ENCODE results near the gene DESI2. TPM values are rescaled to one million over a fixed set of nuclear protein-coding genes. Genes with fewer than 3 reads are reported as not detected.

Gene DESI2
- 29.9 TPM for polyA plus RNA-seq (2013, experiment 1 of 2)
- polyA plus RNA-seq (2013, experiment 2 of 2), result 29.7 TPM

GRCh38 chr1:244652623-244653438, at the start of gene DESI2:
DESI2 (plus strand) TSS chr1:244653126; CDS start chr1:244653314, 188 bp downstream.
- peak within 1 kb of the TSS; percentile 63 for H2AFZ ChIP-seq (ENCODE audit: low read depth, low read length)
- H3K18ac ChIP-seq (ENCODE audit: low read depth in 1 of 2, low read length in 2 of 2), result peak within 1 kb of the TSS; percentile 67 to 83
- no peaks in the 10 kb centered on the region for H3K27me3 ChIP-seq (ENCODE audit: control insufficient read depth in 1 of 2, insufficient read depth in 1 of 2, low read length in 2 of 2)
- no peak within 1 kb of the TSS for H3K27ac ChIP-seq (ENCODE audit: low read length, poor library complexity, severe bottlenecking)
- WGBS, result under 1% methylated on average over 56 of the region's 81 CpGs
- H2AK5ac ChIP-seq (ENCODE audit: low read length, severe bottlenecking), result no peak within 1 kb of the TSS
- peak within 1 kb of the TSS in 1 of 2 experiments; percentile 92 for H3K23ac ChIP-seq (ENCODE audit: low read length in 2 of 2)
- no peaks in the 10 kb centered on the region for H3K4me1 ChIP-seq (ENCODE audit: control insufficient read depth, insufficient read depth, low read depth, low read length)
- H3K9ac ChIP-seq (ENCODE audit: low read length), result peak within 1 kb of the TSS; percentile 95
- H4K91ac ChIP-seq (ENCODE audit: low read length), result peak within 1 kb of the TSS; percentile 18
- H3K4me3 ChIP-seq (ENCODE audit: insufficient read depth in 1 of 2, low read depth in 1 of 2, low read length in 2 of 2), result peak within 1 kb of the TSS; percentile 77 to 96
- H2BK12ac ChIP-seq (ENCODE audit: low read length in 2 of 2), result peak within 1 kb of the TSS in 1 of 2 experiments; percentile 64
- no peak within 1 kb of the TSS for H2BK120ac ChIP-seq (ENCODE audit: low read depth, low read length)
- peaks cover 0 to 6% of the 10 kb centered on the region in 2 experiments for H3K36me3 ChIP-seq (ENCODE audit: control insufficient read depth in 1 of 2, insufficient read depth in 2 of 2, low read depth in 1 of 2, low read length in 2 of 2)
- no peaks in the 10 kb centered on the region for H3K9me3 ChIP-seq (ENCODE audit: control insufficient read depth, low read length)
- H2BK15ac ChIP-seq (ENCODE audit: low read depth, poor library complexity, severe bottlenecking), result peak within 1 kb of the TSS; percentile 60
- H2BK5ac ChIP-seq (ENCODE audit: low read depth, low read length, poor library complexity, severe bottlenecking), result no peak within 1 kb of the TSS
- peaks cover 6% of the 10 kb centered on the region for H3K79me1 ChIP-seq (replicated peaks; ENCODE audit: low read length, poor library complexity, severe bottlenecking)
- H3K14ac ChIP-seq (ENCODE audit: low read length in 2 of 2), result peak within 1 kb of the TSS in 1 of 2 experiments; percentile 95
- peak within 1 kb of the TSS; percentile 20 for H4K8ac ChIP-seq (ENCODE audit: low read length)
- H3K4me2 ChIP-seq (ENCODE audit: low read length, poor library complexity, severe bottlenecking), result peak within 1 kb of the TSS; percentile 91
- H3K4ac ChIP-seq (ENCODE audit: low read depth in 1 of 2, low read length in 2 of 2), result peak within 1 kb of the TSS; percentile 46 to 80
- peak; percentile 100 for DNase-seq

- Histone ChIP-seq H4K91ac (ENCODE audit: low read length) (no peak overlapping the region), H2BK15ac (ENCODE audit: low read depth, poor library complexity, severe bottlenecking) (no peak overlapping the region), H3K4me1 (ENCODE audit: control insufficient read depth, insufficient read depth, low read depth, low read length) (no peaks in the 10 kb centered on the region), H3K14ac (ENCODE audit: low read length in 2 of 2) (no peak overlapping the region), H2BK5ac (ENCODE audit: low read depth, low read length, poor library complexity, severe bottlenecking) (no peak overlapping the region), H2BK120ac (ENCODE audit: low read depth, low read length) (no peak overlapping the region), H3K18ac (ENCODE audit: low read depth in 1 of 2, low read length in 2 of 2) (no peak overlapping the region), H3K4me2 (ENCODE audit: low read length, poor library complexity, severe bottlenecking) (no peak overlapping the region), H3K23ac (ENCODE audit: low read length in 2 of 2) (no peak overlapping the region), H3K27ac (ENCODE audit: low read length, poor library complexity, severe bottlenecking) (no peak overlapping the region), H3K27me3 (ENCODE audit: control insufficient read depth in 1 of 2, insufficient read depth in 1 of 2, low read length in 2 of 2) (peaks cover 0 to 7% of the 10 kb centered on the region in 2 experiments), H3K4me3 (ENCODE audit: insufficient read depth in 1 of 2, low read depth in 1 of 2, low read length in 2 of 2) (no peak overlapping the region), H3K9me3 (ENCODE audit: control insufficient read depth, low read length) (no peaks in the 10 kb centered on the region), H4K8ac (ENCODE audit: low read length) (no peak overlapping the region), H3K79me1 (replicated peaks; ENCODE audit: low read length, poor library complexity, severe bottlenecking) (no peaks in the 10 kb centered on the region), H2BK12ac (ENCODE audit: low read length in 2 of 2) (no peak overlapping the region), H3K9ac (ENCODE audit: low read length) (no peak overlapping the region), H3K36me3 (ENCODE audit: control insufficient read depth in 1 of 2, insufficient read depth in 2 of 2, low read depth in 1 of 2, low read length in 2 of 2) (no peaks in the 10 kb centered on the region), H3K4ac (ENCODE audit: low read depth in 1 of 2, low read length in 2 of 2) (no peak overlapping the region), H2AFZ (ENCODE audit: low read depth, low read length) (no peak overlapping the region), H2AK5ac (ENCODE audit: low read length, severe bottlenecking) (no peak overlapping the region)
- peak; percentile 52 for DNase-seq
Measured at GRCh38 chr1:244603498-244603897, 49.4 kb upstream of the DESI2 start.

- Histone ChIP-seq H3K79me1 (replicated peaks; ENCODE audit: low read length, poor library complexity, severe bottlenecking) (no peaks in the 10 kb centered on the region), H3K27me3 (ENCODE audit: control insufficient read depth in 1 of 2, insufficient read depth in 1 of 2, low read length in 2 of 2) (peaks cover 0 to 7% of the 10 kb centered on the region in 2 experiments), H4K91ac (ENCODE audit: low read length) (no peak overlapping the region), H3K14ac (ENCODE audit: low read length in 2 of 2) (no peak overlapping the region), H2BK5ac (ENCODE audit: low read depth, low read length, poor library complexity, severe bottlenecking) (no peak overlapping the region), H3K9me3 (ENCODE audit: control insufficient read depth, low read length) (no peaks in the 10 kb centered on the region), H3K4ac (ENCODE audit: low read depth in 1 of 2, low read length in 2 of 2) (no peak overlapping the region), H2AK5ac (ENCODE audit: low read length, severe bottlenecking) (no peak overlapping the region), H3K4me2 (ENCODE audit: low read length, poor library complexity, severe bottlenecking) (no peak overlapping the region), H3K9ac (ENCODE audit: low read length) (no peak overlapping the region), H2BK120ac (ENCODE audit: low read depth, low read length) (no peak overlapping the region), H2BK12ac (ENCODE audit: low read length in 2 of 2) (no peak overlapping the region), H2AFZ (ENCODE audit: low read depth, low read length) (no peak overlapping the region), H3K4me1 (ENCODE audit: control insufficient read depth, insufficient read depth, low read depth, low read length) (no peaks in the 10 kb centered on the region), H3K18ac (ENCODE audit: low read depth in 1 of 2, low read length in 2 of 2) (no peak overlapping the region), H3K4me3 (ENCODE audit: insufficient read depth in 1 of 2, low read depth in 1 of 2, low read length in 2 of 2) (no peak overlapping the region), H3K36me3 (ENCODE audit: control insufficient read depth in 1 of 2, insufficient read depth in 2 of 2, low read depth in 1 of 2, low read length in 2 of 2) (no peaks in the 10 kb centered on the region), H3K27ac (ENCODE audit: low read length, poor library complexity, severe bottlenecking) (no peak overlapping the region), H2BK15ac (ENCODE audit: low read depth, poor library complexity, severe bottlenecking) (no peak overlapping the region), H4K8ac (ENCODE audit: low read length) (no peak overlapping the region), H3K23ac (ENCODE audit: low read length in 2 of 2) (no peak overlapping the region)
- DNase-seq, result peak; percentile 1
- 63% methylated on average over 5 of the region's 6 CpGs for WGBS
Measured at GRCh38 chr1:244605835-244606370, 47.0 kb upstream of the DESI2 start.

- Histone ChIP-seq H3K9ac (ENCODE audit: low read length) (no peak overlapping the region), H3K4me3 (ENCODE audit: insufficient read depth in 1 of 2, low read depth in 1 of 2, low read length in 2 of 2) (no peak overlapping the region), H3K18ac (ENCODE audit: low read depth in 1 of 2, low read length in 2 of 2) (no peak overlapping the region), H3K4me1 (ENCODE audit: control insufficient read depth, insufficient read depth, low read depth, low read length) (no peaks in the 10 kb centered on the region), H3K27me3 (ENCODE audit: control insufficient read depth in 1 of 2, insufficient read depth in 1 of 2, low read length in 2 of 2) (no peaks in the 10 kb centered on the region), H2BK12ac (ENCODE audit: low read length in 2 of 2) (no peak overlapping the region), H2BK120ac (ENCODE audit: low read depth, low read length) (no peak overlapping the region), H2AFZ (ENCODE audit: low read depth, low read length) (no peak overlapping the region), H2BK5ac (ENCODE audit: low read depth, low read length, poor library complexity, severe bottlenecking) (no peak overlapping the region), H3K9me3 (ENCODE audit: control insufficient read depth, low read length) (no peaks in the 10 kb centered on the region), H2BK15ac (ENCODE audit: low read depth, poor library complexity, severe bottlenecking) (no peak overlapping the region), H3K36me3 (ENCODE audit: control insufficient read depth in 1 of 2, insufficient read depth in 2 of 2, low read depth in 1 of 2, low read length in 2 of 2) (no peaks in the 10 kb centered on the region), H2AK5ac (ENCODE audit: low read length, severe bottlenecking) (no peak overlapping the region), H3K4me2 (ENCODE audit: low read length, poor library complexity, severe bottlenecking) (no peak overlapping the region), H3K4ac (ENCODE audit: low read depth in 1 of 2, low read length in 2 of 2) (no peak overlapping the region), H3K27ac (ENCODE audit: low read length, poor library complexity, severe bottlenecking) (no peak overlapping the region), H3K79me1 (replicated peaks; ENCODE audit: low read length, poor library complexity, severe bottlenecking) (no peaks in the 10 kb centered on the region), H3K23ac (ENCODE audit: low read length in 2 of 2) (no peak overlapping the region), H4K8ac (ENCODE audit: low read length) (no peak overlapping the region), H4K91ac (ENCODE audit: low read length) (no peak overlapping the region), H3K14ac (ENCODE audit: low read length in 2 of 2) (no peak overlapping the region)
- no peak for DNase-seq
- 91% methylated on average over 9 of the region's 9 CpGs for WGBS
Measured at GRCh38 chr1:244614113-244614836, 38.7 kb upstream of the DESI2 start.
